Hepatocyte (in vitro differentiated cells): ENCODE data around the gene TMEM259. TPM values are rescaled to one million over a fixed set of nuclear protein-coding genes. Genes with fewer than 3 reads are reported as not detected.

Experiments used
- DNase-seq: peaks from one replicate; pipeline ENCODE4 v3.0.0-alpha.2; 2016; ENCODE audit warnings: low spot score
- H2AFZ ChIP-seq: fragments of 200-600 bp; sonication (generic); 2 replicates; pipeline ENCODE4 v1.6.0; 2016; ENCODE audit warnings: antibody characterized with exemption, mild to moderate bottlenecking
- H3K27ac ChIP-seq: fragments of 200-600 bp; sonication (generic); 2 replicates; pipeline ENCODE4 v1.5.1; 2016; ENCODE audit warnings: mild to moderate bottlenecking
- H3K27me3 ChIP-seq: fragments of 200-600 bp; sonication (generic); 2 replicates; pipeline ENCODE4 v1.6.1; 2016
- H3K36me3 ChIP-seq: fragments of 200-600 bp; sonication (generic); replicated peaks from 2 replicates; pipeline ENCODE4 v1.5.1; 2016; ENCODE audit warnings: low read depth; ENCODE audit not compliant: insufficient read depth
- H3K4me1 ChIP-seq: fragments of 200-600 bp; sonication (generic); 2 replicates; pipeline ENCODE4 v1.5.1; 2016; ENCODE audit warnings: mild to moderate bottlenecking, moderate library complexity; ENCODE audit not compliant: insufficient read depth
- H3K4me2 ChIP-seq: fragments of 200-600 bp; sonication (generic); 2 replicates; pipeline ENCODE4 v1.6.0; 2016
- H3K4me3 ChIP-seq: fragments of 200-600 bp; sonication (generic); 2 replicates; pipeline ENCODE4 v1.5.1; 2016; ENCODE audit warnings: mild to moderate bottlenecking
- H3K79me2 ChIP-seq: fragments of 200-600 bp; sonication (generic); 2 replicates; pipeline ENCODE4 v1.6.0; 2017; ENCODE audit warnings: mild to moderate bottlenecking
- H3K9me2 ChIP-seq: fragments of 200-600 bp; sonication (generic); replicated peaks from 2 replicates; pipeline ENCODE4 v1.6.0; 2017; ENCODE audit warnings: mild to moderate bottlenecking; ENCODE audit not compliant: insufficient read depth
- H3K9me3 ChIP-seq: fragments of 200-600 bp; sonication (generic); 2 replicates; pipeline ENCODE4 v1.5.1; 2016; ENCODE audit warnings: low read depth, mild to moderate bottlenecking
- H4K20me1 ChIP-seq: fragments of 200-600 bp; sonication (generic); 2 replicates; pipeline ENCODE4 v1.6.0; 2016; ENCODE audit warnings: mild to moderate bottlenecking; ENCODE audit not compliant: insufficient read depth, poor library complexity, severe bottlenecking
- EZH2 ChIP-seq: fragments of 200-600 bp; sonication (generic); IDR thresholded peaks from 2 replicates; pipeline ENCODE4 v1.6.1; 2016; ENCODE audit warnings: antibody characterized with exemption, mild to moderate bottlenecking, borderline replicate concordance
- EZH2phosphoT487 ChIP-seq: fragments of 200-600 bp; sonication (generic); IDR thresholded peaks from one replicate; pipeline ENCODE4 v1.6.1; 2018; ENCODE audit warnings: antibody characterized with exemption, mild to moderate bottlenecking, low read depth, moderate library complexity; ENCODE audit not compliant: unreplicated experiment, severe bottlenecking
- WGBS: methylation state at CpG from one replicate; pipeline ENCODE4 v1.1.6; 2016; ENCODE audit warnings: low lambda C conversion rate; ENCODE audit errors: missing lambda C conversion rate; 5-methylcytosine and 5-hydroxymethylcytosine counted together
- polyA plus RNA-seq: library from polyadenylated mRNA; unstranded; fragments of >200 nt; fragmentation: Nextera tagmentation; extraction: Ambion mirVana; gene quantifications from 2 replicates; pipeline ENCODE4 v1.2.1, GENCODE V29; 2016
- total RNA-seq: library from RNA; depleted of rRNA; stranded (reverse); fragments of >200 nt; gene quantifications from 2 replicates; pipeline ENCODE4 v1.2.3, GENCODE V29; 2014
- TF ChIP-seq, protein P1 (sequence below): fragments of 200-600 bp; sonication (generic); IDR thresholded peaks from 2 replicates; pipeline ENCODE4 v1.5.1; 2016; ENCODE audit warnings: antibody characterized with exemption, mild to moderate bottlenecking; ENCODE audit not compliant: poor library complexity

Gene TMEM259
- total and polyA plus RNA-seq, 2 experiments from 2014 or later: 169 to 311 TPM

DNA sequence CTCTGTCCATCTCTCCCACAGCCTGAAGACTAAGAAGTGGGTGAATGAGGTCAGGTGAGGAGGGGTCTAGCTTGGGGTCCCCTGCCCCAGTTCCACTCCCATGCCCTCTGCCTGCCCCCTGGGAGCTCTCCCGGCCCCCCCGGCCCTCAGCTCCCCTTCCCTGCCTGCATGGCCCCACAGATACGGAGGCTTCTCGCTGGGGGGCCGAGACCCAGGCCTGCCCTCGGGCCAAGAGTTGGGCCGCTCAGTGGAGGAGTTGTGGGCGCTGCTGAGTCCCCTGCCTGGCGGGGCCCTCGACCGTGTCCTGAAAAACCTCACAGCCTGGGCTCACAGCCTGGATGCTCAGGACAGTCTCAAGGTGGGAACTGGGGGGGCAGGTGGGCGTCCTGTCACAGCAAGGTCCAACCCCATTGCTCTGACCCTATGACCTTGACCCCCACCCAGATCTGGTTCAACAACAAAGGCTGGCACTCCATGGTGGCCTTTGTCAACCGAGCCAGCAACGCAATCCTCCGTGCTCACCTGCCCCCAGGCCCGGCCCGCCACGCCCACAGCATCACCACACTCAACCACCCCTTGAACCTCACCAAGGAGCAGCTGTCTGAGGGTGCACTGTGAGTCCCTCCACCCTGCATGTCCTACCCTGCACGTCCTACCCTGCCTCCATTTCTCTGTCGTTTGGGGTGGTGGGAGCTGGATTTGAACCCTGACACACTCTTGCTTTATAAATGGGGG is 35.1 kb upstream of the TMEM259 start:
- Histone ChIP-seq H3K9me2 (no peaks in the 10 kb centered on the region), H3K36me3 (no peaks in the 10 kb centered on the region), H3K27ac (no peak overlapping the region), H3K4me1 (no peaks in the 10 kb centered on the region), H3K27me3 (no peaks in the 10 kb centered on the region), H3K4me3 (no peak overlapping the region), H3K4me2 (no peak overlapping the region), H3K9me3 (peaks cover 4% of the 10 kb centered on the region), H3K79me2 (no peaks in the 10 kb centered on the region), H2AFZ (no peak overlapping the region), H4K20me1 (no peaks in the 10 kb centered on the region)
- no peak for DNase-seq
- TF ChIP-seq EZH2: no peak
- TF ChIP-seq, protein P1, sequence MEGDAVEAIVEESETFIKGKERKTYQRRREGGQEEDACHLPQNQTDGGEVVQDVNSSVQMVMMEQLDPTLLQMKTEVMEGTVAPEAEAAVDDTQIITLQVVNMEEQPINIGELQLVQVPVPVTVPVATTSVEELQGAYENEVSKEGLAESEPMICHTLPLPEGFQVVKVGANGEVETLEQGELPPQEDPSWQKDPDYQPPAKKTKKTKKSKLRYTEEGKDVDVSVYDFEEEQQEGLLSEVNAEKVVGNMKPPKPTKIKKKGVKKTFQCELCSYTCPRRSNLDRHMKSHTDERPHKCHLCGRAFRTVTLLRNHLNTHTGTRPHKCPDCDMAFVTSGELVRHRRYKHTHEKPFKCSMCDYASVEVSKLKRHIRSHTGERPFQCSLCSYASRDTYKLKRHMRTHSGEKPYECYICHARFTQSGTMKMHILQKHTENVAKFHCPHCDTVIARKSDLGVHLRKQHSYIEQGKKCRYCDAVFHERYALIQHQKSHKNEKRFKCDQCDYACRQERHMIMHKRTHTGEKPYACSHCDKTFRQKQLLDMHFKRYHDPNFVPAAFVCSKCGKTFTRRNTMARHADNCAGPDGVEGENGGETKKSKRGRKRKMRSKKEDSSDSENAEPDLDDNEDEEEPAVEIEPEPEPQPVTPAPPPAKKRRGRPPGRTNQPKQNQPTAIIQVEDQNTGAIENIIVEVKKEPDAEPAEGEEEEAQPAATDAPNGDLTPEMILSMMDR: no peak
- TF ChIP-seq EZH2phosphoT487: no peak
- WGBS: 96% methylated on average over 20 of the region's 20 CpGs

DNA sequence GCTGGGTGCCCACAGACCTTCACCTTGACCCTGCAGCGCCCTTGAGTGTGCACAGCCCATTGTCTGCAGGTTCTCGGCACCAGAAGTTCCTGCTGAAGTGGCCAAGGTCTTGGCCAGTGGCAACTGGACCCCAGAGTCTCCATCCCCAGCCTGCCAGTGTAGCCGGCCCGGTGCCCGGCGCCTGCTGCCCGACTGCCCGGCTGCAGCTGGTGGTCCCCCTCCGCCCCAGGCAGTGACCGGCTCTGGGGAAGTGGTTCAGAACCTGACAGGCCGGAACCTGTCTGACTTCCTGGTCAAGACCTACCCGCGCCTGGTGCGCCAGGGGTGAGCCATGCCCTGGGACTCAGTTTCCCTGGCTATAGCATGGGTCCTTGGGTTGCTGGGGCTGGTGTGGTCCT is 34.1 kb upstream of the TMEM259 start:
- H4K20me1 ChIP-seq: no peaks in the 10 kb centered on the region
- no peaks in the 10 kb centered on the region for H3K9me2 ChIP-seq
- no peaks in the 10 kb centered on the region for H3K4me1 ChIP-seq
- H3K36me3 ChIP-seq: no peaks in the 10 kb centered on the region
- H3K4me3 ChIP-seq: no peak overlapping the region
- no peaks in the 10 kb centered on the region for H3K27me3 ChIP-seq
- no peaks in the 10 kb centered on the region for H3K79me2 ChIP-seq
- TF ChIP-seq, protein P1: no peak
- TF ChIP-seq EZH2phosphoT487 (no peak), EZH2 (no peak)
- H2AFZ ChIP-seq: no peak overlapping the region
- no peak overlapping the region for H3K4me2 ChIP-seq
- DNase-seq: no peak
- H3K27ac ChIP-seq: no peak overlapping the region
- WGBS: 97% methylated on average over 14 of the region's 14 CpGs
- H3K9me3 ChIP-seq: peaks cover 4% of the 10 kb centered on the region

DNA sequence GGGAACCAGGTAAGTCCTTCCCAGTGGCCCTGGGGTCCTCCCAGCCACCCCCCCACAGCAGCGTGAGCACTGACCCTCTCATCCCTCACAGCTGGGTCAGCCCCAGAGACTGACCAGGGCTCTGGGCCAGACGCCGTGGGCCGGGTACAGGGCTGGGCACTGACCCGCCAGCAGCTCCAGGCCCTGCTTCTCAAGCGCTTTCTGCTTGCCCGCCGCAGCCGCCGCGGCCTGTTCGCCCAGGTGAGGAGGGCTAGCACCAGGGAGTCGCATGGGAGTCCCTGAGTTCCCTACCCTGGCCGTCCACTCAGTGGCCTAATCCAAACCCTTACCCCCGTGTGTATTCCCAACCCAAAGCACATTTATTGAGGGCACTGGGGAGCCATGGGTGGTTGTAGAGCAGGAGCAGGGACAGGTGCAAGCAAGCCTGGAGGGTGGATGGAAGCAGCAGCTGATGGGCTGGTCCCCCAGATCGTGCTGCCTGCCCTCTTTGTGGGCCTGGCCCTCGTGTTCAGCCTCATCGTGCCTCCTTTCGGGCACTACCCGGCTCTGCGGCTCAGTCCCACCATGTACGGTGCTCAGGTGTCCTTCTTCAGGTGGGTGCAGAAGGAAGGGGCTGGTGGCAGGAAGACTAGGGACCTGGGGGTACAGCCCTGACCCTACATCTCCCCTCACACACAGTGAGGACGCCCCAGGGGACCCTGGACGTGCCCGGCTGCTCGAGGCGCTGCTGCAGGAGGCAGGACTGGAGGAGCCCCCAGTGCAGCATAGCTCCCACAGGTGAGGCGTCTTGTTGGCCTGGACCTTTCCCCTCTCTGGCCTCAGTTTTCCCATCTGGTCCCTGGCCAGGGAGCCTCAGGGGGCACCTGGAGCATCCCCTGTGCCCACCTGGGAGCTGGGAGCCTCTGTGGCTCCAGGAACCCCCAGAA is 33.4 kb upstream of the TMEM259 start:
- Histone ChIP-seq H4K20me1 (no peaks in the 10 kb centered on the region), H3K79me2 (no peaks in the 10 kb centered on the region), H2AFZ (no peak overlapping the region)

More for the DNA sequence above, 33.4 kb upstream of the TMEM259 start:
- H3K27me3 ChIP-seq: no peaks in the 10 kb centered on the region
- 95% methylated on average over 28 of the region's 28 CpGs for WGBS
- TF ChIP-seq, protein P1: no peak
- no peak for TF ChIP-seq EZH2
- no peak for TF ChIP-seq EZH2phosphoT487
- H3K27ac ChIP-seq: no peak overlapping the region
- no peaks in the 10 kb centered on the region for H3K4me1 ChIP-seq
- no peak overlapping the region for H3K4me3 ChIP-seq
- no peaks in the 10 kb centered on the region for H3K36me3 ChIP-seq
- H3K9me2 ChIP-seq: no peaks in the 10 kb centered on the region
- DNase-seq: no peak
- peaks cover 4% of the 10 kb centered on the region for H3K9me3 ChIP-seq
- H3K4me2 ChIP-seq: no peak overlapping the region
